Epithelial cell of proximal tubule (primary cell): ENCODE measurements around the gene ARRDC3. TPM values are rescaled to one million over a fixed set of nuclear protein-coding genes. Genes with fewer than 3 reads are reported as not detected.

Experiments
- DNase-seq: peaks from one replicate; pipeline ENCODE4 v3.0.0-alpha.2; 2011; ENCODE audit warnings: low read depth
- H3K4me3 ChIP-seq: 2 replicates; pipeline ENCODE4 v1.5.1; 2011; ENCODE audit warnings: low read depth, mild to moderate bottlenecking, low read length
- CTCF ChIP-seq: conservative IDR thresholded peaks from 2 replicates; pipeline ENCODE4 v1.5.1; 2012; ENCODE audit warnings: low read depth, mild to moderate bottlenecking, low read length
- total RNA-seq: library from RNA; depleted of rRNA; stranded (reverse); fragments of >200 nt; gene quantifications from 2 replicates; pipeline ENCODE4 v1.2.3, GENCODE V29; 2015

The ARRDC3 gene
- total RNA-seq, 1 donor from 2014 or later: 34.2 TPM

GRCh38 chr5:91367908-91368648 is 15.0 kb downstream of the ARRDC3 start:
- DNase-seq: no peak
- no peak for TF ChIP-seq CTCF
- H3K4me3 ChIP-seq: no peak overlapping the region

GRCh38 chr5:91367344-91367743 is 15.8 kb downstream of the ARRDC3 start:
- TF ChIP-seq CTCF: no peak
- no peak for DNase-seq
- H3K4me3 ChIP-seq: no peak overlapping the region

- DNase-seq: no peak
- H3K4me3 ChIP-seq: no peak overlapping the region
- no peak for TF ChIP-seq CTCF
Measured at GRCh38 chr5:91366551-91366950, 16.6 kb downstream of the ARRDC3 start.

GRCh38 chr5:91365498-91365897 is 17.6 kb downstream of the ARRDC3 start:
- no peak for DNase-seq
- TF ChIP-seq CTCF: no peak
- no peak overlapping the region for H3K4me3 ChIP-seq

- H3K4me3 ChIP-seq: no peak overlapping the region
- no peak for DNase-seq
- no peak for TF ChIP-seq CTCF
Measured at GRCh38 chr5:91362935-91363334, 20.2 kb downstream of the ARRDC3 start.

GRCh38 chr5:91361790-91362189 is 21.3 kb downstream of the ARRDC3 start:
- DNase-seq: no peak
- H3K4me3 ChIP-seq: no peak overlapping the region
- no peak for TF ChIP-seq CTCF

GRCh38 chr5:91361055-91361701 is 21.9 kb downstream of the ARRDC3 start:
- no peak for TF ChIP-seq CTCF
- no peak overlapping the region for H3K4me3 ChIP-seq
- DNase-seq: no peak
